A549 (cell line): ENCODE data around the gene SRPK2.

Experiments used
- CBX8 ChIP-seq: fragments of 200-600 bp; sonication (generic); IDR thresholded peaks from 2 replicates; pipeline ENCODE4 v1.6.1; 2016
- CTCF ChIP-seq: fragments of >200 bp; sonication (Bioruptor Twin); formaldehyde crosslinking; IDR thresholded peaks from 3 replicates; pipeline ENCODE4 v1.5.1; 2016
- ELK1 ChIP-seq: fragments of 150-350 bp; IDR thresholded peaks from 2 replicates; pipeline ENCODE4 v1.6.1; 2014; ENCODE audit warnings: low read depth, mild to moderate bottlenecking, low read length
- JUN ChIP-seq, 2 experiments: fragments of >200 bp; sonication (Bioruptor Twin); formaldehyde crosslinking; IDR thresholded peaks; 2 replicates in 1 of 2; 3 replicates in 1 of 2; pipeline ENCODE4 v1.6.1; 2016 to 2017
- MYC ChIP-seq: IDR thresholded peaks from 2 replicates; pipeline ENCODE4 v1.6.1; 2012; ENCODE audit warnings: mild to moderate bottlenecking, inconsistent platforms, low read length, improper control_type of control experiment, borderline replicate concordance

- TF ChIP-seq JUN (IDR thresholded peaks at IDR 0.05) (no peak), CTCF (no peak), CBX8 (no peak), ELK1 (no peak), MYC (no peak)
Observed at GRCh38 chr7:105241198-105241597, 147.5 kb downstream of the SRPK2 start.
